Activated CD4-positive, alpha-beta memory T cell treated with anti-CD3 and anti-CD28 coated beads, Interleukin-2, amount 10 ng/mL, durations not matched to agents 7 days and 5 days (primary cell): Measurements from ENCODE around the gene TNFRSF4. TPM values are rescaled to one million over a fixed set of nuclear protein-coding genes. Genes with fewer than 3 reads are reported as not detected.
"Not testable (repeated sequence)": the region's sequence is repeated elsewhere in the genome, so short reads cannot be mapped to it uniquely, and the experiment has no call there.

Experiments used
- CTCF ChIA-PET: fragments of 350-600 bp; sonication (Branson Sonifier 250); formaldehyde crosslinking; loops from one replicate; lab custom pipeline; 2021; ENCODE audit warnings: antibody characterized with exemption, inconsistent platforms; lab: Charles Lee
- POLR2A ChIA-PET: fragments of 350-600 bp; sonication (Branson Sonifier 250); formaldehyde crosslinking; loops from one replicate; lab custom pipeline; 2021; ENCODE audit warnings: antibody characterized with exemption; lab: Charles Lee
- DNase-seq: peaks from one replicate; pipeline ENCODE4 v3.0.0-alpha.2; 2020
- H3K27ac Mint-ChIP-seq: one replicate; pipeline ENCODE4 v1.8.0; 2021; ENCODE audit warnings: mild to moderate bottlenecking, mixed read lengths
- H3K27me3 Mint-ChIP-seq: one replicate; pipeline ENCODE4 v1.8.0; 2021; ENCODE audit warnings: mixed read lengths
- H3K36me3 Mint-ChIP-seq: one replicate; pipeline ENCODE4 v1.8.0; 2021; ENCODE audit warnings: low read depth, mixed read lengths
- H3K4me1 Mint-ChIP-seq: one replicate; pipeline ENCODE4 v1.8.0; 2021; ENCODE audit warnings: mixed read lengths
- H3K4me3 Mint-ChIP-seq: one replicate; pipeline ENCODE4 v1.8.0; 2021; ENCODE audit warnings: mild to moderate bottlenecking, mixed read lengths
- H3K9me3 Mint-ChIP-seq: one replicate; pipeline ENCODE4 v1.8.0; 2021; ENCODE audit warnings: mixed read lengths
- total RNA-seq, 2 experiments: library from RNA; stranded (reverse); gene quantifications; one replicate each; pipeline ENCODE4 v1.2.3, GENCODE V29; 2021

TNFRSF4 gene
- total RNA-seq, 2 experiments from 2014 or later: 237 to 243 TPM

- H3K36me3 Mint-ChIP-seq, H3K9me3 Mint-ChIP-seq, H3K27me3 Mint-ChIP-seq, DNase-seq, H3K4me3 Mint-ChIP-seq, POLR2A ChIA-PET, CTCF ChIA-PET, H3K27ac Mint-ChIP-seq: not testable (repeated sequence)
- H3K4me1 Mint-ChIP-seq: peaks cover 24% of the 10 kb centered on the region
Observed at GRCh38 chr1:1176063-1176761, 37.7 kb downstream of the TNFRSF4 start.

- POLR2A ChIA-PET: no interaction called here
Observed at GRCh38 chr1:1175221-1176062, 38.5 kb downstream of the TNFRSF4 start.

GRCh38 chr1:1173793-1174415 is 40.0 kb downstream of the TNFRSF4 start, which contains the start of gene TTLL10:
TSS of gene TTLL10 (plus strand) at chr1:1173880. CDS start at chr1:1179216, 5,336 bp downstream.
- Mint-ChIP-seq H3K36me3 (no peaks in the 10 kb centered on the region), H3K4me1 (peaks cover 30% of the 10 kb centered on the region), H3K9me3 (no peaks in the 10 kb centered on the region), H3K27ac (no peak within 1 kb of the TSS), H3K4me3 (no peak within 1 kb of the TSS), H3K27me3 (peaks cover 11% of the 10 kb centered on the region)
- POLR2A ChIA-PET: interaction anchor here (1.5 kb wide), 1 partner anchor 16 kb away, joined by 5 read pairs; no protein-coding TSS in a partner anchor
- CTCF ChIA-PET: no interaction called here
- peak; percentile 65 for DNase-seq

More at GRCh38 chr1:1175221-1176062, 38.5 kb downstream of the TNFRSF4 start:
- H3K4me1 Mint-ChIP-seq: peaks cover 25% of the 10 kb centered on the region
- H3K9me3 Mint-ChIP-seq: no peaks in the 10 kb centered on the region
- no peak overlapping the region for H3K4me3 Mint-ChIP-seq
- no peak for DNase-seq
- CTCF ChIA-PET: interaction anchor here (1.1 kb wide), 1 partner anchor 11 kb away, joined by 3 read pairs; no protein-coding TSS in a partner anchor
- H3K27ac Mint-ChIP-seq: no peak overlapping the region
- no peaks in the 10 kb centered on the region for H3K36me3 Mint-ChIP-seq
- H3K27me3 Mint-ChIP-seq: peaks cover 11% of the 10 kb centered on the region

- Mint-ChIP-seq H3K4me3 (no peak overlapping the region), H3K27me3 (peaks cover 11% of the 10 kb centered on the region), H3K27ac (no peak overlapping the region), H3K9me3 (no peaks in the 10 kb centered on the region), H3K4me1 (peaks cover 30% of the 10 kb centered on the region), H3K36me3 (no peaks in the 10 kb centered on the region)
- DNase-seq: no peak
- ChIA-PET POLR2A (interaction anchor here (1.5 kb wide), 1 partner anchor 16 kb away, joined by 5 read pairs; no protein-coding TSS in a partner anchor), CTCF (no interaction called here)
Observed at GRCh38 chr1:1173061-1173792, 40.7 kb downstream of the TNFRSF4 start.

GRCh38 chr1:1171546-1172340 is 42.2 kb downstream of the TNFRSF4 start:
- Mint-ChIP-seq H3K27me3 (peaks cover 7% of the 10 kb centered on the region), H3K27ac (no peak overlapping the region), H3K4me1 (peaks cover 30% of the 10 kb centered on the region), H3K9me3 (no peaks in the 10 kb centered on the region), H3K36me3 (no peaks in the 10 kb centered on the region), H3K4me3 (no peak overlapping the region)
- CTCF ChIA-PET: interaction anchor here (0.6 kb wide), 1 partner anchor 19 kb away, joined by 3 read pairs; no protein-coding TSS in a partner anchor
- POLR2A ChIA-PET: interaction anchor here (0.6 to 1.4 kb wide), 4 partner anchors 9 to 35 kb away, joined by 3 read pairs; no protein-coding TSS in a partner anchor
- peak; percentile 27 for DNase-seq

- no peak for DNase-seq
- peaks cover 30% of the 10 kb centered on the region for H3K4me1 Mint-ChIP-seq
Observed at GRCh38 chr1:1171161-1171545, 42.8 kb downstream of the TNFRSF4 start.

GRCh38 chr1:1170215-1171091 is 43.5 kb downstream of the TNFRSF4 start:
- POLR2A ChIA-PET: interaction anchor here (0.6 to 4.4 kb wide), 6 partner anchors 8 to 61 kb away, joined by 3 to 17 read pairs (median 3); partner anchors contain the start of genes B3GALT6 and SDF4
- no peaks in the 10 kb centered on the region for H3K9me3 Mint-ChIP-seq
- H3K4me1 Mint-ChIP-seq: peaks cover 30% of the 10 kb centered on the region
- no peak overlapping the region for H3K27ac Mint-ChIP-seq
- no peaks in the 10 kb centered on the region for H3K36me3 Mint-ChIP-seq
- no peak overlapping the region for H3K4me3 Mint-ChIP-seq
- CTCF ChIA-PET: no interaction called here
- peaks cover 3% of the 10 kb centered on the region for H3K27me3 Mint-ChIP-seq
- no peak for DNase-seq

More at GRCh38 chr1:1171161-1171545, 42.8 kb downstream of the TNFRSF4 start:
- ChIA-PET CTCF (interaction anchor here (0.6 kb wide), 1 partner anchor 20 kb away, joined by 3 read pairs; no protein-coding TSS in a partner anchor), POLR2A (interaction anchor here (0.6 to 1.4 kb wide), 4 partner anchors 8 to 35 kb away, joined by 3 read pairs; no protein-coding TSS in a partner anchor)
- no peak overlapping the region for H3K4me3 Mint-ChIP-seq
- peaks cover 5% of the 10 kb centered on the region for H3K27me3 Mint-ChIP-seq
- H3K27ac Mint-ChIP-seq: no peak overlapping the region
- H3K9me3 Mint-ChIP-seq: no peaks in the 10 kb centered on the region
- no peaks in the 10 kb centered on the region for H3K36me3 Mint-ChIP-seq

- POLR2A ChIA-PET: interaction anchor here (1.1 to 4.4 kb wide), 2 partner anchors 11 to 62 kb away, joined by 4 to 17 read pairs; partner anchors contain the start of genes B3GALT6 and SDF4
- H3K27ac Mint-ChIP-seq: no peak overlapping the region
- CTCF ChIA-PET: no interaction called here
Observed at GRCh38 chr1:1169429-1170214, 44.3 kb downstream of the TNFRSF4 start.

GRCh38 chr1:1168451-1169411 is 45.2 kb downstream of the TNFRSF4 start:
- ChIA-PET POLR2A (interaction anchor here (1.1 to 4.4 kb wide), 2 partner anchors 10 to 63 kb away, joined by 4 to 17 read pairs; partner anchors contain the start of genes B3GALT6 and SDF4), CTCF (no interaction called here)
- H3K9me3 Mint-ChIP-seq: no peaks in the 10 kb centered on the region
- no peaks in the 10 kb centered on the region for H3K36me3 Mint-ChIP-seq
- H3K4me1 Mint-ChIP-seq: peaks cover 22% of the 10 kb centered on the region
- no peak for DNase-seq
- no peak overlapping the region for H3K4me3 Mint-ChIP-seq
- H3K27me3 Mint-ChIP-seq: peaks cover 4% of the 10 kb centered on the region
- H3K27ac Mint-ChIP-seq: no peak overlapping the region

More at GRCh38 chr1:1169429-1170214, 44.3 kb downstream of the TNFRSF4 start:
- Mint-ChIP-seq H3K9me3 (no peaks in the 10 kb centered on the region), H3K36me3 (no peaks in the 10 kb centered on the region), H3K4me3 (no peak overlapping the region), H3K27me3 (peaks cover 3% of the 10 kb centered on the region), H3K4me1 (peaks cover 26% of the 10 kb centered on the region)
- no peak for DNase-seq
